Glutamatergic neuron (in vitro differentiated cells): ENCODE results near the gene ADGRA3. TPM values are rescaled to one million over a fixed set of nuclear protein-coding genes. Genes with fewer than 3 reads are reported as not detected.

Source experiments
- DNase-seq: peaks from one replicate; pipeline ENCODE4 v3.0.0; 2022
- H3K27ac Mint-ChIP-seq: one replicate; pipeline ENCODE4 v1.8.0; 2020; ENCODE audit warnings: mild to moderate bottlenecking, mixed read lengths, inconsistent platforms; ENCODE audit not compliant: unreplicated experiment
- H3K27me3 Mint-ChIP-seq: one replicate; pipeline ENCODE4 v1.8.0; 2020; ENCODE audit warnings: mild to moderate bottlenecking, moderate library complexity, mixed read lengths, inconsistent platforms; ENCODE audit not compliant: unreplicated experiment
- H3K36me3 Mint-ChIP-seq: one replicate; pipeline ENCODE4 v1.8.0; 2020; ENCODE audit warnings: mild to moderate bottlenecking, mixed read lengths, inconsistent platforms; ENCODE audit not compliant: unreplicated experiment
- H3K4me1 Mint-ChIP-seq: one replicate; pipeline ENCODE4 v1.8.0; 2020; ENCODE audit warnings: mild to moderate bottlenecking, low read depth, mixed read lengths, inconsistent platforms; ENCODE audit not compliant: unreplicated experiment
- H3K4me3 Mint-ChIP-seq: one replicate; pipeline ENCODE4 v1.8.0; 2020; ENCODE audit warnings: mild to moderate bottlenecking, mixed read lengths, inconsistent platforms; ENCODE audit not compliant: unreplicated experiment
- H3K9me3 Mint-ChIP-seq: one replicate; pipeline ENCODE4 v1.8.0; 2020; ENCODE audit warnings: mild to moderate bottlenecking, moderate library complexity, mixed read lengths, inconsistent platforms; ENCODE audit not compliant: unreplicated experiment
- total RNA-seq: library from RNA; stranded (reverse); fragmentation: NEBNext Ultra II Directional; extraction: Animal tissue kit (Norgen Biotek cat#: 25700); gene quantifications from one replicate; pipeline ENCODE4 v1.2.1, GENCODE V29; 2021; ENCODE audit not compliant: unreplicated experiment
- TF ChIP-seq, protein P1 (sequence below): fragments of 200-600 bp; sonication (generic); IDR thresholded peaks from one replicate; pipeline ENCODE4 v1.5.0; 2021; ENCODE audit not compliant: partially characterized antibody, unreplicated experiment

ADGRA3 gene
- total RNA-seq, 1 donor from 2014 or later, result 76.2 TPM

DNA sequence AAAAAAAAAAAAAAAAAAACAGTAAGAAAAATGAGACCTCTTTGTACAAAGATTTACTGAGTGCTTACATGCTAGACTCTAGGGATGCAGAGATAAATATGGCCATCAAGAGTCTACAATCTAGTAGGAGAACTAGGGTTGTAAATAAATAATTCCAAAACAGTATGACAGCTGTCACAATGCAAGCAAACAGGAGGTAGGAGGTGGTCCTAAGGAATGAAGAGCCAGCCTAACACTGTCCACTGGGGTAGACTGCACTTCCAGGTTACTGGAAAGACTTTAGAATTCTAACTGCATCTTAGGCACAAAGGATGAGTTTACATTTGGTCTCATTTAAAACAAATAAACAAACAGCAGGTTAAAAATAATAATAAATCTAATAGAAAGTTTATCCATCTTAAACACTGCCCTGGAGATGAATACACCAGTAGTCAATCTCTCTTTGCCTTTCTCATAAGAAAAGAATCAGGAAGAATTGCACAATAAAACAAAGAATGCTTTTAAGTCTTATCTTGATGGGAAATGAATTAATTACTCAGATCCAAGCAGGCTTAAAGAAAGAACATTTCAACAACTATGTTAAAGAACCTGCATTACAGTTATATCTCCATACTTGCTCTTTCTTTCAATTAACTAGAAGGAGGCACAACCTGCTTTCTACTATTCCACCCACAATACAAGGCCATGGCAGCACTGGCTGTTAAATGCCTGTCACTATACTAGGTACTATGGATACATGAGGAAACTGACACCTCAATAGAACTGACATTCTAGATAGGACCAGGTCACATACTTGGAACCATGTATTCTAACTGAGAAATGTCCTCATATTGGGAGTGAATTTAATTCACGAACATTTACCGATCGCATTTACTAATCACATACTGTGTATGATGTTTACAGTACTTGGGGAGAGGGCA, 12.7 kb downstream of the ADGRA3 start:
- Mint-ChIP-seq H3K36me3 (no peaks in the 10 kb centered on the region), H3K27me3 (peaks cover 1% of the 10 kb centered on the region), H3K9me3 (no peaks in the 10 kb centered on the region), H3K4me1 (peaks cover 36% of the 10 kb centered on the region), H3K27ac (no peak overlapping the region), H3K4me3 (no peak overlapping the region)
- no peak for DNase-seq
- TF ChIP-seq, protein P1, sequence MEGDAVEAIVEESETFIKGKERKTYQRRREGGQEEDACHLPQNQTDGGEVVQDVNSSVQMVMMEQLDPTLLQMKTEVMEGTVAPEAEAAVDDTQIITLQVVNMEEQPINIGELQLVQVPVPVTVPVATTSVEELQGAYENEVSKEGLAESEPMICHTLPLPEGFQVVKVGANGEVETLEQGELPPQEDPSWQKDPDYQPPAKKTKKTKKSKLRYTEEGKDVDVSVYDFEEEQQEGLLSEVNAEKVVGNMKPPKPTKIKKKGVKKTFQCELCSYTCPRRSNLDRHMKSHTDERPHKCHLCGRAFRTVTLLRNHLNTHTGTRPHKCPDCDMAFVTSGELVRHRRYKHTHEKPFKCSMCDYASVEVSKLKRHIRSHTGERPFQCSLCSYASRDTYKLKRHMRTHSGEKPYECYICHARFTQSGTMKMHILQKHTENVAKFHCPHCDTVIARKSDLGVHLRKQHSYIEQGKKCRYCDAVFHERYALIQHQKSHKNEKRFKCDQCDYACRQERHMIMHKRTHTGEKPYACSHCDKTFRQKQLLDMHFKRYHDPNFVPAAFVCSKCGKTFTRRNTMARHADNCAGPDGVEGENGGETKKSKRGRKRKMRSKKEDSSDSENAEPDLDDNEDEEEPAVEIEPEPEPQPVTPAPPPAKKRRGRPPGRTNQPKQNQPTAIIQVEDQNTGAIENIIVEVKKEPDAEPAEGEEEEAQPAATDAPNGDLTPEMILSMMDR, result no peak

DNA sequence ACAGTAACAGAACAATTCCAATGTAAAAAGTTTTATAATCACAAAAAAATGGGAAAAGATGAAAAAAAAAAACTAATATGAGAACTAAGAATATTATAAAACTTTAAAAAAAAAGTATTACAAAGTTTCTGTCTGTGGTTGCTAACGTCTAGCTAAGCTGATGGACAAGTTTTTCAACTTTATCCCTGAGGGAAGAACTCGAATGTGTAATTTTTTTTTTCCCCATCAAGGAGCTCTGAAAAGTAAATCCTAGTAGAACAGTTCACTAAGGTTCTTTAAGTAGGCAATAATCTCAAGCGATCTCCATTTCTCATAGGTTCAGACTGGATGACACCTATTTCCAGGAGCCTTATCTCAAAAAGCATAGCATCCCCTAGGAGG, 14.2 kb downstream of the ADGRA3 start:
- peaks cover 1% of the 10 kb centered on the region for H3K27me3 Mint-ChIP-seq
- H3K9me3 Mint-ChIP-seq, result peaks cover 2% of the 10 kb centered on the region
- DNase-seq, result no peak
- TF ChIP-seq, protein P1, result no peak
- no peak overlapping the region for H3K4me3 Mint-ChIP-seq
- H3K4me1 Mint-ChIP-seq, result peaks cover 38% of the 10 kb centered on the region
- H3K27ac Mint-ChIP-seq, result no peak overlapping the region
- H3K36me3 Mint-ChIP-seq, result no peaks in the 10 kb centered on the region

DNA sequence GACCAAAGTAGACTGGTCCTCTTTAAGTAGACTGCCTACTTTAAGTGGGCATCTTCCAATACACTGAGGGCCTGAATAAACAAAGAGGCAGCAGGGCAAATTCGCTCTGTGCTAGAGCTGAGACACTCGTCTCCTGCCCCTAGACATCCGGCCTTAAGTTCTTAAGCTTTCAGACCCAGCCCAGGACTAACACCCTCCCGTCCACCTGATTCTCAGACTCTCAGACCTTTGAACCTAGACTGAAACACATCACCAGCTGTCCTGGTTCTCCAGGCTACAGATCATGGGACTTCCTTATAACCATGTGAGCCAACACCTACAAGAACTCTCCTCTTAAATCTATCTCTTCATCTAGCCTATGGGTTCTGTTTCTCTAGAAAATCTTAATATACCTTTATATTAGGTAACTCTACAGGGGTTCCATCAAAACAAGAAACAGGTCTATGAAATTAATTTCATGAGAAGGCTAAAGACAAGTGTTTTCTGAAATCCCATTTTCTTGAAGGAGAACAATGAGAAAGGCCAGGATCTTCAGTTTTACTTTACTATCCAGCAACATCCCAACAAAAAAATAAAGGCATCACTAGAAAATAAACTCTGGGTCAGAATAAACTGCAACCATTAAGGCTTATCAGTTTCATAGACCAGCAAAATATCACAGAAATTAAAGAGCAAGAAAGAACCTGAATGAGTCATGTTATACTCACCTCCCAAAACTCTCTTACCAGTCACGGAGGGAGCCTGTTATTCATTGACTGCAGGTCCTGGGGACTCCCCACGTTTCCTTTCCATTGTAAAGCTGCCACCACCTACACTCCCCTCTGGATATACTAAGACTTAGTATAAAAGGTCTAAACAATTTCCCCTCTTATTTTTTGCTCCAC, 14.8 kb downstream of the ADGRA3 start:
- Mint-ChIP-seq H3K27ac (no peak overlapping the region), H3K36me3 (no peaks in the 10 kb centered on the region), H3K4me1 (peaks cover 41% of the 10 kb centered on the region), H3K27me3 (peaks cover 1% of the 10 kb centered on the region), H3K4me3 (no peak overlapping the region), H3K9me3 (peaks cover 2% of the 10 kb centered on the region)
- DNase-seq, result no peak
- TF ChIP-seq, protein P1, result no peak

DNA sequence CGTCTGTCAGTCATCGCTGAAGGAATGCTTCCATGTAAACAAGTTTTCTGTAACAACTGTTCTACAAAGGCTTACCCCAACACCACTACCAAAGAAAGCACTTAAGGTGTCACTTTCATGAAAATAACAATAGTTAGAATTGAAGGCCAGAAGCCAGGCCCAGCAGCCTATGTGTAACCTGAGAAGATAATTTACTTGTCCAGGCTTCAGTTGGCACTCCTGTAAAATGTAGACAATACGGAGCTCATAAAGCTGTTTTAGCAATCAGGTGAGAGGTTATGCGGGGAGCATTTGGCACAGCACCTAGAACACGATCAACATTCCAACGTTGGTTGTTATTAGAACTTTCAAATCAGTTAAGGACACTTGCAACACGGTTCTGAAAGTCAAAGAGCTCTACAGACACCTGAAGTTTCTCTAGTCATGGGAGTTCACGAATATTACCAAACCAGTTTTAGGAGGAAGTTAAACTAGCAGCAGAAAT, 15.7 kb downstream of the ADGRA3 start:
- peaks cover 2% of the 10 kb centered on the region for H3K9me3 Mint-ChIP-seq
- no peak overlapping the region for H3K27ac Mint-ChIP-seq
- TF ChIP-seq, protein P1, result no peak
- H3K36me3 Mint-ChIP-seq, result peaks cover under 1% of the 10 kb centered on the region
- peaks cover 41% of the 10 kb centered on the region for H3K4me1 Mint-ChIP-seq
- peaks cover 1% of the 10 kb centered on the region for H3K27me3 Mint-ChIP-seq
- DNase-seq, result no peak
- H3K4me3 Mint-ChIP-seq, result no peak overlapping the region
